Measurements from ENCODE around the gene CLDN14.

Gene CLDN14

DNA sequence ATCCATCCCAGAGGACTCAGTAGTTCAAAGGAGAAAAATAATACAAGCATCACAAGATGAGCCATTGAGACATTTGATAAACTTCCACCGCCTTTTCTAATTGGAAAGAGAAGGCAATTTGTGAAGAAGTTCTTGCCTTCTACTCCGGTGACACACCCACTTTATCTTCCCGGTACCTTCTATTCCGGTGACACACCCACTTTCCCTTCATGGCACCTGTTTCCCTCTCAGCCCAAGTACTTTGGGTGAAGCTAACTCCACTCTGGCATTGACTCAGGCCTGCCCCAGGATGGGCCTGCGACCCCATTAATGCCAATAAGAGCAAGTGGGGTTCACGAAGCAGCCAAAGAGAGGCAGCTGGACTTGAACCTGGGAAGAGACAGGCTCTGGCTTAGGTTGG lies 38.2 kb downstream of the CLDN14 start:
- Histone ChIP-seq H3K4me3 (ENCODE audit: insufficient read depth, low read depth, low read length) (no peak overlapping the region), H3K27me3 (ENCODE audit: control insufficient read depth, insufficient read depth, low read length, poor library complexity, severe bottlenecking) (no peaks in the 10 kb centered on the region), H3K27ac (ENCODE audit: insufficient read depth, low read depth, low read length, poor library complexity, severe bottlenecking) (no peak overlapping the region), H3K9me3 (ENCODE audit: control insufficient read depth, low read length) (no peaks in the 10 kb centered on the region), H3K36me3 (ENCODE audit: control insufficient read depth, insufficient read depth, low read length) (no peaks in the 10 kb centered on the region), H3K4me1 (ENCODE audit: control insufficient read depth, insufficient read depth, low read length) (no peaks in the 10 kb centered on the region)
- 94 to 95% methylated on average over 6 of the region's 6 CpGs for WGBS, 2 experiments

DNA sequence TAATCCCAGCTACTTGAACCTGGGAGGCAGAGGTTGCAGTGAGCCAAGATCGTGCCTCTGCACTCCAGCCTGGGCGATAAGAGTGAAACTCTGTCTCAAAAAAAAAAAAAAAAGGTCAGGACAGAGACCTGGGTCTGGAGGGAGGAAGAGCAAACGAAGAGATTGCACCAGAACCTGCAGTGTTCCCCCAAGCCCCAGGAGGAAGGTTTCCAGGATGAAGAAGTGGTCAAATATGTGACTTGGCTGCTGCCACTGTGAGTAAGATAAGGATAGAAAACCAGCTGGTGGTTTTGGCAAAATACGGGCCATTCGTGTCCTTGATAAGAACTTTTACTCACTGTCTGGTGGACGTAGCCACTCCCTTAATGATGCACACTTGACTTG lies 42.2 kb downstream of the CLDN14 start:
- Histone ChIP-seq H3K27ac (ENCODE audit: insufficient read depth, low read depth, low read length, poor library complexity, severe bottlenecking) (no peak overlapping the region), H3K27me3 (ENCODE audit: control insufficient read depth, insufficient read depth, low read length, poor library complexity, severe bottlenecking) (no peaks in the 10 kb centered on the region), H3K9me3 (ENCODE audit: control insufficient read depth, low read length) (no peaks in the 10 kb centered on the region), H3K36me3 (ENCODE audit: control insufficient read depth, insufficient read depth, low read length) (no peaks in the 10 kb centered on the region), H3K4me1 (ENCODE audit: control insufficient read depth, insufficient read depth, low read length) (no peaks in the 10 kb centered on the region), H3K4me3 (ENCODE audit: insufficient read depth, low read depth, low read length) (no peak overlapping the region)
- WGBS, 2 experiments = 86 to 94% methylated on average over 6 of the region's 6 CpGs

- no peaks in the 10 kb centered on the region for H3K36me3 ChIP-seq (ENCODE audit: control insufficient read depth, insufficient read depth, low read length)
- WGBS, 2 experiments = 87 to 92% methylated on average over 5 of the region's 5 CpGs
- H3K9me3 ChIP-seq (ENCODE audit: control insufficient read depth, low read length) = no peaks in the 10 kb centered on the region
- no peaks in the 10 kb centered on the region for H3K27me3 ChIP-seq (ENCODE audit: control insufficient read depth, insufficient read depth, low read length, poor library complexity, severe bottlenecking)
- H3K4me1 ChIP-seq (ENCODE audit: control insufficient read depth, insufficient read depth, low read length) = no peaks in the 10 kb centered on the region
- no peak overlapping the region for H3K4me3 ChIP-seq (ENCODE audit: insufficient read depth, low read depth, low read length)
- H3K27ac ChIP-seq (ENCODE audit: insufficient read depth, low read depth, low read length, poor library complexity, severe bottlenecking) = no peak overlapping the region
These were observed 42.8 kb downstream of the CLDN14 start for GRCh38 chr21:36436829-36437744.

- H3K36me3 ChIP-seq (ENCODE audit: control insufficient read depth, insufficient read depth, low read length) = no peaks in the 10 kb centered on the region
- no peak overlapping the region for H3K4me3 ChIP-seq (ENCODE audit: insufficient read depth, low read depth, low read length)
- WGBS, 2 experiments = 81 to 82% methylated on average over 6 of the region's 6 CpGs
- H3K9me3 ChIP-seq (ENCODE audit: control insufficient read depth, low read length) = no peaks in the 10 kb centered on the region
- H3K4me1 ChIP-seq (ENCODE audit: control insufficient read depth, insufficient read depth, low read length) = no peaks in the 10 kb centered on the region
- H3K27ac ChIP-seq (ENCODE audit: insufficient read depth, low read depth, low read length, poor library complexity, severe bottlenecking) = no peak overlapping the region
- H3K27me3 ChIP-seq (ENCODE audit: control insufficient read depth, insufficient read depth, low read length, poor library complexity, severe bottlenecking) = no peaks in the 10 kb centered on the region
These were observed 45.8 kb downstream of the CLDN14 start for GRCh38 chr21:36434144-36434543.

DNA sequence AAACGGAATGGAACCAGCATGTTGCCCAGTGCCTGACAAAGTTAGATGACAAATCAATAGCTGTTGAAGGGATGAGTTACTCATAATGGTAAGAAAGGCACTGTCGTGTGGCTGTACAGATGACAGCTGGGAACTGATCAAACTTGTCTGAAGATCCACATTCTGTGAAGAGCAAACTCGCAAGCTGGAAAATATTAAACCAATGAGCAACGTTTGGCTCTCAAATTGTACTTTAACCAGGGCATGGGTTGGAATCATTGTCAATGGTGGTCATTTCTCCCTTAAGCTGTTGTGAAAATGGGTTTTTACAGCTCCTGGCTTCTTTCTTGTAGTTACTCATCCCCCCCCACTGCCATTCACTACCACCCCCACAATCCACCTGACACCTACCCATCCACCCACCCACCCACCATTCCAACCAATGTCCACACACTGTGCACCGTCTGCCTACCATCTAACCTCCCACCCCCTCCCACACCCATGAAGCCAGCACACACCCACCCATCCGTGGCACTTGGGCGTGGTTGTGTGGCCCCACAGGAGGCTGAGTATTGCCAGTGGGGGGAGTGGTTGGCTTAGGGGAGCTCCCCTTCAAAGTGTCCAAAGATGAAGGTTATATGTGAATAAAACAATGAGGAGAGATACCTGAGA lies 46.7 kb downstream of the CLDN14 start:
- 93% methylated on average over 7 of the region's 7 CpGs for WGBS, 2 experiments
- H3K27me3 ChIP-seq (ENCODE audit: control insufficient read depth, insufficient read depth, low read length, poor library complexity, severe bottlenecking) = no peaks in the 10 kb centered on the region

DNA sequence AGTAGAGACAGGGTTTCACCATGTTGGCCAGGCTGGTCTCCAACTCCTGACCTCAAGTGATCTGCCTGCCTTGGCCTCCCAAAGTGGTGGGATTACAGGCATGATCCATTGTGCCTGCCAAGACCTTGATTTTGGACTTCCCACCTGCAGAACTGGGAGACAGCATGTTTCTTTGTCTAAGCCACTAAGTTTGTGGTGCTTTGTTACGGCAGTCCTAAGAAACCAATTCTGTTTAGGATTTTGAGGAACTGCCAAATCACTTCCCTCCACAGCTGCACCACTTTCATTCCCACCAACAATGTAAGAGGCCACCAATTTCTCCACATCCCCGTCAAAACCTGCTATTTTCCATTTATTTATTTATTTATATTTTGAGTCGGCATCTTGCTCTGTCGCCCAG lies 48.7 kb downstream of the CLDN14 start:
- no peak overlapping the region for H3K27ac ChIP-seq (ENCODE audit: insufficient read depth, low read depth, low read length, poor library complexity, severe bottlenecking)
- 92 to 93% methylated on average over 3 to 4 of the region's 4 CpGs for WGBS, 2 experiments
- no peaks in the 10 kb centered on the region for H3K27me3 ChIP-seq (ENCODE audit: control insufficient read depth, insufficient read depth, low read length, poor library complexity, severe bottlenecking)
- no peak overlapping the region for H3K4me3 ChIP-seq (ENCODE audit: insufficient read depth, low read depth, low read length)
- H3K4me1 ChIP-seq (ENCODE audit: control insufficient read depth, insufficient read depth, low read length) = peaks cover 6% of the 10 kb centered on the region
- H3K9me3 ChIP-seq (ENCODE audit: control insufficient read depth, low read length) = no peaks in the 10 kb centered on the region
- H3K36me3 ChIP-seq (ENCODE audit: control insufficient read depth, insufficient read depth, low read length) = no peaks in the 10 kb centered on the region

More for the DNA sequence above, 46.7 kb downstream of the CLDN14 start:
- H3K27ac ChIP-seq (ENCODE audit: insufficient read depth, low read depth, low read length, poor library complexity, severe bottlenecking) = no peak overlapping the region
- H3K4me3 ChIP-seq (ENCODE audit: insufficient read depth, low read depth, low read length) = no peak overlapping the region
- no peaks in the 10 kb centered on the region for H3K36me3 ChIP-seq (ENCODE audit: control insufficient read depth, insufficient read depth, low read length)
- peaks cover 6% of the 10 kb centered on the region for H3K4me1 ChIP-seq (ENCODE audit: control insufficient read depth, insufficient read depth, low read length)
- no peaks in the 10 kb centered on the region for H3K9me3 ChIP-seq (ENCODE audit: control insufficient read depth, low read length)

- no peak overlapping the region for H3K4me3 ChIP-seq (ENCODE audit: insufficient read depth, low read depth, low read length)
- H3K27me3 ChIP-seq (ENCODE audit: control insufficient read depth, insufficient read depth, low read length, poor library complexity, severe bottlenecking) = no peaks in the 10 kb centered on the region
- H3K36me3 ChIP-seq (ENCODE audit: control insufficient read depth, insufficient read depth, low read length) = no peaks in the 10 kb centered on the region
- no peaks in the 10 kb centered on the region for H3K9me3 ChIP-seq (ENCODE audit: control insufficient read depth, low read length)
- peaks cover 6% of the 10 kb centered on the region for H3K4me1 ChIP-seq (ENCODE audit: control insufficient read depth, insufficient read depth, low read length)
- 92 to 96% methylated on average over 4 of the region's 4 CpGs for WGBS, 2 experiments
- no peak overlapping the region for H3K27ac ChIP-seq (ENCODE audit: insufficient read depth, low read depth, low read length, poor library complexity, severe bottlenecking)
These were observed 49.1 kb downstream of the CLDN14 start for GRCh38 chr21:36430841-36431240.

DNA sequence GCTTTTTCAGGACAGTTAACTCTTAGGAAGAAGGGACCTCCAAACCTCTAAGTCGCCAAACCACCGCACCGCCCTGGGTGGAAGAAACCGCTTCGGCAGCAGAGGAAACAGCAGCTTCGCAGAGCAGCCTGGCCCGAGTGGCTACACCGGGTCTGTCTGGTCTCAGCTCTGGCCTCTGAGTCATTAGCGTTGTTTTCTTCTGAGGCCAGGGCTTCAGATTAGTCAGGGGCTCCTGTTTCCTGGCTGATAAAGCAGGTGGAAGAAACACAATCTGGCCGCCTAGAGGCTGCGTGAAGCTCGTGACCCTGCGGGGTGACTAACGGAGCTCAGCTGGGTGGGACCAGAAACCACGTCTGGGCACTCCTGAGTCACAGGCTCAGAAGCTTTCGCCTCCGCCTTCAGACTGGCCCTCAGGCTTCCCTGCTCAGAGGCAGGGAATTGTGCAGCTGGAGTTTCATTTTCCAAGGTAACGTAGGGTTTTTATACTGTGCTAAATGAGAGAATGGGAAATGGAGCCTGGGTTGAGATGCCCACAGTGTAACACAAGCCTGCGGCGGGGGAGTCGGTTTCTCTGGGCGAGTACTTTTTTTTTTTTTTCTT lies 49.9 kb downstream of the CLDN14 start:
- no peaks in the 10 kb centered on the region for H3K36me3 ChIP-seq (ENCODE audit: control insufficient read depth, insufficient read depth, low read length)
- H3K27ac ChIP-seq (ENCODE audit: insufficient read depth, low read depth, low read length, poor library complexity, severe bottlenecking) = no peak overlapping the region
- no peaks in the 10 kb centered on the region for H3K27me3 ChIP-seq (ENCODE audit: control insufficient read depth, insufficient read depth, low read length, poor library complexity, severe bottlenecking)
- 61 to 65% methylated on average over 22 of the region's 22 CpGs for WGBS, 2 experiments
- H3K4me1 ChIP-seq (ENCODE audit: control insufficient read depth, insufficient read depth, low read length) = peaks cover 6% of the 10 kb centered on the region
- H3K9me3 ChIP-seq (ENCODE audit: control insufficient read depth, low read length) = no peaks in the 10 kb centered on the region
- H3K4me3 ChIP-seq (ENCODE audit: insufficient read depth, low read depth, low read length) = no peak overlapping the region

DNA sequence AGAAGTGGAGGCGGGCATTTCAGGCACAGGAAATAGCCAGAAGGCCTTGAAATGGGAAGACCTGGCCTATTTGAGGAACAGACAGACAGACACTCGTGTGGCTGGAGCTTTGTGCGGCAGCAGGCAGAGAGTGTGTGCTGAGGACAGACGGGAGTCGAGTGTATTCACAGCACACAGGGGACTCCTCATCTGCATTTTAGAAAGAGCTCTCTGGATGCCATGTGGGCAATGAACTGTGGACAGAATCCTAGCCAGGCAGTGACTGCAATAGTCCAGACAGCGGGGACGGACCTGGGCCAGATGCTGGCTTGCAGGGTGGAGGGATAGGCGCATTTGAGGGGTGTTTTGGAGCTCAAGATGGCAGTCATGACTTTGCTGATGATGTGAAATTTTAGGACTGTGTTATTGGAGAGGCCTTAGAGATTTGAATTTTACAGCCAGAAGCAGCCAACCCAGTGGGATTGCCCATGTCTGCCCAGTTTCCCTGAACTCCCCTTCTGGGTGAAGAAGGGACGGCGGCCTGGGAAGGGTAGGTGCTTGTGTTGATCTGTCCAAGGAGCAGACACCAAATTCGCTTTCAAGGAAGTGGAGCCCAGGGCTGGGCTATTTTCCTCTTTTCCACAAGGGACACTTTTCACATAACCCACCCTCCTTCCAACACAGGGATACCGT lies 51.0 kb downstream of the CLDN14 start:
- H3K27ac ChIP-seq (ENCODE audit: insufficient read depth, low read depth, low read length, poor library complexity, severe bottlenecking) = no peak overlapping the region
- H3K4me3 ChIP-seq (ENCODE audit: insufficient read depth, low read depth, low read length) = no peak overlapping the region
- H3K27me3 ChIP-seq (ENCODE audit: control insufficient read depth, insufficient read depth, low read length, poor library complexity, severe bottlenecking) = no peaks in the 10 kb centered on the region
- no peaks in the 10 kb centered on the region for H3K36me3 ChIP-seq (ENCODE audit: control insufficient read depth, insufficient read depth, low read length)
- peaks cover 6% of the 10 kb centered on the region for H3K4me1 ChIP-seq (ENCODE audit: control insufficient read depth, insufficient read depth, low read length)
- 90 to 91% methylated on average over 12 of the region's 12 CpGs for WGBS, 2 experiments
- no peaks in the 10 kb centered on the region for H3K9me3 ChIP-seq (ENCODE audit: control insufficient read depth, low read length)

DNA sequence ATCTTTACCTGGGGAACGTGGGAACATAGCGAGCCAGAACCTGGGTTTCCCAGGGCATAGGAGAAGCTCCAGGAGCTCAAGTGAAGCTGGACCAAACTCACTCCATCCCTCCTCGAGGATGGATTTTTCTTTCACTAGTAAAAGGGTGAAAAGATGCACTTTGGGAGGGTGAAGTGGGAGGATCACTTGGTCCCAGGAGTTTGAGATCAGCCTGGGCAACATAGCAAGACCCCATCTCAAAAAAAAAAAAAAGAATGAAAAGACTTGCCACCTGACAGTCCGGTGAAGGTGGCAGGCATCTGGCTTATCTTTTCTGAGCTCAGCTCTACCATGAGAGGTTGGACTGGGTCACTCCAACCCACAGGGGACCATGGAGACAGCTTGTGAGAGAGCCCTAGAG lies 52.4 kb downstream of the CLDN14 start:
- WGBS, 2 experiments = 97 to 98% methylated on average over 3 to 4 of the region's 4 CpGs
- Histone ChIP-seq H3K4me3 (ENCODE audit: insufficient read depth, low read depth, low read length) (no peak overlapping the region), H3K4me1 (ENCODE audit: control insufficient read depth, insufficient read depth, low read length) (peaks cover 6% of the 10 kb centered on the region)

More for the DNA sequence above, 52.4 kb downstream of the CLDN14 start:
- Histone ChIP-seq H3K9me3 (ENCODE audit: control insufficient read depth, low read length) (no peaks in the 10 kb centered on the region), H3K36me3 (ENCODE audit: control insufficient read depth, insufficient read depth, low read length) (no peaks in the 10 kb centered on the region), H3K27me3 (ENCODE audit: control insufficient read depth, insufficient read depth, low read length, poor library complexity, severe bottlenecking) (no peaks in the 10 kb centered on the region), H3K27ac (ENCODE audit: insufficient read depth, low read depth, low read length, poor library complexity, severe bottlenecking) (no peak overlapping the region)
